ENCODE data around the gene TAF9B.

DNA sequence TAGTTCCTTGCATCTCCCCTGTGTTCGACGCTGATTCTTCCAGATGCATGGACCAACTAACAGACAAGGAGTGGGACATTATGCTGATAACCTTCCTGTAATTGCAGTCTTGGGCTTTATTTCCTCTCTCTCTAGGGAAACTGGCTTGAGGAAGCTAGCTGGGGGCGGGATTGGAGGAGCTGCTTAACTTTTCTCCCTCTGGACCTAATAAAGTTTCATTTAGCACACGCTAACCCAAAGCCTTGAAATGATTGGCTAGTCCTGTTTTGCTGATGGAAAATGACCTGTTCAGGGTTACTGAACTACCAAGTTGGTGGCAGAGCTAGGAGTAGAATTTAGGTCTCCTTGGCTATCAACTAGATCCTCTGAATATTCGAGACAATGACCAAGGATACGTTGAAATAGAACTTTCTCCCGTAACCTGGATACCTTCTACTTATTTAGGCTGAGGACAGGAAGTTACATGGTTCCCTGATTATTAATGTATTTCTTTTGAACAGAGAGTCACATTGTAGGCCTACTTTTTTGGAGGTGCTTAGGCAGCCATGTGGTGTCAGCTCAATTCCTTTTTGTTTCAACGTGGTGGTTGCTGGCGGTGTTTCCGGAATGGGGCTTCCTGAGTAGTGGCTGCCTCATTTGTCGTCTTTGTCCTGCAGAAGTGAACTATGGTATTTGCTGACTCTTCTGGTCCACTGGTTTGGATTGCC, 33.4 kb downstream of the TAF9B start:
- TF ChIP-seq CTCF (IDR thresholded peaks at IDR 0.05) (no peak), POLR2A (IDR thresholded peaks at IDR 0.05) (no peak)
